IPS DF 4.7 (cell line): Measurements from ENCODE around the gene PLCB4.
"Not testable (repeated sequence)": the region's sequence is repeated elsewhere in the genome, so short reads cannot be mapped to it uniquely, and the experiment has no call there.

Experiments
- DNase-seq: peaks from one replicate; pipeline ENCODE4 v3.0.0-alpha.2; 2013; ENCODE audit warnings: low spot score; ENCODE audit errors: extremely low read depth

Gene PLCB4

DNA sequence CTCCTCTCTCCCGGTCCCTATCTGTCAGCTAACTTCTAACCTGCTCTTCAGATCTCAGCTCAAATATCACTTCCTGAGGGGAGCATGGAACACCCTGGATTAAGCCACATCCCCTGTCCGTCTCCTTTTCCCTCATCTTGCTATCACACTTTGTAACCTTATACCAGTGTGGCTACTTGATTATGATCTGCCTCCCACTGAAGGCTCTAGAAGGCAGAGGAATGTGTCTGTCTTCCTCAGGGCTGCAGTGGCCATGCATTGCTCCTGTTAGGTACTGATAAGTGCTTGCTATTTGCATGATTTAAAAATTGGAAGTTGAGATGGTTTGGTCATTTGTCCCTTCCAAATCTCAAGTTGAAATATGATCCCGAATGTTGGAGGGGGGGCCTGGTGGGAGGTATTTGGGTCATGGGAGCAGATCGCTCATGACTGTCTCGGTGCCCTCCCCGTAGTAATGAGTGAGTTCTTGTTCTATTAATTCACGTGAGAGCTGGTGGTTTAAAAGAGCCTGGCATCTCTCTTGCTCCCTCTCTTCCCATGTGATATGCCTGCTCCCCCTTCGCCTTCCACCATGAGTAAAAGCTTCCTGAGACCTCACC lies 71.4 kb downstream of the PLCB4 start:
- no peak for DNase-seq

DNA sequence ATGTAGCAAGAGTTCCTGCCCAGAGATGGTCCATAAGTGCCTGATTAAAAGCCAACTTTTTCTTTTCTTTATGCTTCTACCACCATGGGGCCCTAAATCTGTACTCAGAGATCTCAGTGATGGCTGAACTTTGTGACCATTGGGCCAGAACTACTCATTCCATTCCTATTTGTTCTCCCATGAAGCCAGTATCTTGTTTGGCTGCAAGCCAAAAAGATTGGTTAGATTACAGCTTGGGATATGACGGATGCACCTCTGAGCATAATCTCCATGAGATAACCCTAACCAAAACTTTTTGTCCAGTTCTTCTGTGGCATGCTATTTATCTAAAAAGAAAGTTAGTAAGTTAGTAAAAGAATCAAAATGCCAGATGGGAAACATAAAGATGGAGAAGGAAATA lies 72.2 kb downstream of the PLCB4 start:
- DNase-seq: no peak

DNA sequence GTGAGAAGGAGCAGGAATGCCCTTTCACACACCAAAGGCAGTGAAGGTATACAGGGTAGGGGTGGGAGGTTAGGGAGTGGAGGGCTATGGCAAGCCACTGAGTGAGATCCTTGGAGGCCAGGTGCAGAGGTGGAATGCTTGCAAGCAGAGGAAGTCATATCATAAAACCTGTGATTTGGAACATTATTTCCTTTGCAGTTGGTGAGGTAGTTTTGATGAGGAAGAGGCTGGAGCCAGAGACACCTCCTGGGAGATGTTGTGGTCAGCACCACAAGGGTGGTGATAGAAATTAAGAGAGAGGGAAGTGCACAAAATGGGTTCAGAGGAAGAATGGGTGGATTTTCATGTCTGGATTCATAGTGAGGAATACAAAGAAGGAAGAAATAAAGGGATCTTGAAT lies 73.0 kb downstream of the PLCB4 start:
- DNase-seq: no peak

DNA sequence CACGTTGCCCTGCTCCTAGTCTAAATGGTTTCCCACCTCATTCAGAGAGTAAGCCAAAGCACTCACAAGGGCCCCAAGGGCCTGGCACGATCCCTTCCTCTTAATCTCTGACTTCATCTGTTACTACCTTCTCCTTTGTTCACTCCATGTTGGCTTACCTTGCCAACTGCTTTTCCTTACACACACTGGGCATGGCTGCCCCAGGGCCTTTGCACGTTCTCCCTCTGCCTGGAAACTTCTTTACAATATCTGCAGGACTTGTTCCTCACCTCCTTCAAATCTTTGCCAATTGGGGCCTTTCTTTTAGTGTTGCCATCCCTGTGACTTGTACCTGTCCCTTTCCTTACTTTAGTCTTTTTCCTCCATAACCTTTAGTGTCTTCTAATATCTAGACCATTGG lies 73.9 kb downstream of the PLCB4 start:
- DNase-seq: no peak

DNA sequence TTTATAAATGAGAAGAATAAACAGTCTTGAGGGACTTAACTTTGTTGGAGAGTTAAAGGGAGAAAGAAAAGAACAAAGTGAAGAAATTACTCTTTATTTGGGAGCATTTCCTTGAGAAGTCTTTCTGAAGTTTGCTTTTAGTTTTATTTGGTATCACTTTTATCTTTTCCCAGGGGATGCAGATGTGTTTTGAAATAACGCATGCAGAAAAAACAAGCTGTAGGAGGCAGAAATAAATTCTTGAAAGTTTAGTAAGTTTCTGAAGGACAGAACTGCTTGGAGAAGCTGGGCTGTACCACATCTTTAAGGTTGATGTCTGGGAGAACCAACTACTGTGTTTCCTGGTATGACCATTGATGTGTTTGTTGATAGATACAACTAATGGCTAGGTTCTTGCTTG lies 75.0 kb downstream of the PLCB4 start:
- no peak for DNase-seq

DNA sequence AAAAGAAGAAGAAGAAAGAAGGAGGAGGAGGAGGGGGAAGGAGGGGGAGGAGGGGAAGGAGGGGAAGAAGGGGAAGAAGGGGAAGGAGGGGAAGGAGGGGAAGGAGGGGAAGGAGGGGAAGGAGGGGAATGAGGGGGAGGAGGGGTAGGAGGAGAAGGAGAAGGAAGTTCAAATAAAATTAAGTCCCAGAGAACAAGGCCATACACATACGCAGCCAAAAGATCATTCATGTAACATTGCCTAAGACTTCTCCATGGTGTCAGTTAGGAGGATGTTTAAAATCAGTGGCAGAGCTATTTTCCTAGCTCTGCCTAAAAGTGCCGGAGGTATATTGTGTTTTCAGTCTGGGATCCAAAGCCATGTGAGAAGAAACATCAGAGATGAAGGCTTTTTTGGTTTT lies 75.8 kb downstream of the PLCB4 start:
- no peak for DNase-seq

DNA sequence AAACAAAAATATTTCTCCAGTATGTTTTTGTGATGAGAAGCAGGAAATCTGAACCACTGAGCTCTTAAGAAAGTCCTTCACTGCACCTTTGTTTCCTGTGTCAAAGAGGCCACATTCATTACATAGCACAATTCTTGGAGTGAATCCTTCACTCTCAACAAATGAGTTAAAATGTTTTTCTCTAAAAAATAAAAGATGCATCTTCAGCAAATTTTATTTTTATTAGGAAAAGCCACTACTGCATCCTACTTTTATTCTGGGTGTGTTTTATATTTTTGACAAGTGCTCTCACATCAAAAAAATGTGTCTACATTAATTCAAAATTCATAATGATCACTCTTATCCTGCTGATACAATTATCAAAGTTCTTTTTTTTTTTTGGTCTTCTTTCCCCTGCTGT lies 76.3 kb downstream of the PLCB4 start:
- no peak for DNase-seq

DNA sequence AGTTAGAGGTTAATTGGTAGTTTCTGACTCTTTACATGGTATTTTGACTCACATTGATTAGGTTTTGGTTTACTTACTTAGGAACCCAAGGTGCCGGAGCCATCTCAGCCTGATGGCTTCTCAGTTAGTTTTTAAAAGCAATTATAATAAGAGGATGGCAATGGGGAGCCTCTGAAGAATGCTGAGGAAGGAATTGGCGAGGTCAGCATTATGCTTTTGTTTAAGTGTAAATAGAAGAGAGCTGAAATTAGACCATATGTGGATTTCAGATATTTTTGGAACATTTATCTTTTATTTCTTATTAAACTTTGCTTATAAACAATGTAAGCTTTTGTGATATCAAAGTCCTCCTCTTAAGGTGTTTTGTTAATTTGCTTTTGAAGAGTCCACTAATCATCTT lies 77.8 kb downstream of the PLCB4 start:
- no peak for DNase-seq

DNA sequence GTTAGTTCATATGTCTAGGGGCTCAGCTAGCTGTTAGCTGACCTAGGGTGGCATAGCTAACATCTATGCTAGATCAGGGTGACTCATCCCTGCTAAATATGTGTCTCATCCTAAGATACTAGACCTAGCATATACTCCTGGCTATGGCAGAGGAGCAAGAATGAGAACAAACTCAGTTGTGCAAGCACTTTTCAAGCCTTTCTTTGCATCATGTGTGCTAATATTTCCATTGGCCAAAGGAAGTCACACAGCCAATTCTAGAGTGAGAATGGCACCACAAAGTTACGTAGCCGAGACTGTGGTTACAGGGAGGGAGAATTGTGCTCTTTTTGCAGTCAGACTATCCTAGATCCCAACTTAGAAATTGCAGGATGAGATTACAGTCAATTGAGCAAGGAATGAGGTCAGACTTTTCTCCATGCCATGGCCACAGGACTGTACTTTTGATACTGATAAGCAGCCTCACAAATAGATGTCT lies 78.7 kb downstream of the PLCB4 start:
- no peak for DNase-seq

DNA sequence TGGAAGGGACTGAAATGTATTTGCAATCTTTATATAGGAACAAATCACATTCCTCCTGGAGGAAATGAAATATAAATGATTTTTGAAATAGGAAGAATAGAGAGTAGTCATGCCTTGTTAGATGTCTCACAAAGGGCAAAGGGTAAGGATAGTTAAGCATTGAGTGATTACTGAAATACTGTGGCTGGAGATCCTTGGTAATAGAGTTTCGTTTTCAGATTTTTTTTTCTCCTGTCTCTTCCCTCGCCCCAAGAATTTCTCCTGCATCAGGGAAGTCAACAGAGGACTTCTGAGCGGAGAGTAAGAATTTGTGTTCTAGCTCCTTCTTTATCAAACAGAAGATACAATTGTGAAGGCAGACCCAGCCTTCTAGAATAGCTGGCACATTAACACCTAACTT lies 79.4 kb downstream of the PLCB4 start:
- no peak for DNase-seq

DNA sequence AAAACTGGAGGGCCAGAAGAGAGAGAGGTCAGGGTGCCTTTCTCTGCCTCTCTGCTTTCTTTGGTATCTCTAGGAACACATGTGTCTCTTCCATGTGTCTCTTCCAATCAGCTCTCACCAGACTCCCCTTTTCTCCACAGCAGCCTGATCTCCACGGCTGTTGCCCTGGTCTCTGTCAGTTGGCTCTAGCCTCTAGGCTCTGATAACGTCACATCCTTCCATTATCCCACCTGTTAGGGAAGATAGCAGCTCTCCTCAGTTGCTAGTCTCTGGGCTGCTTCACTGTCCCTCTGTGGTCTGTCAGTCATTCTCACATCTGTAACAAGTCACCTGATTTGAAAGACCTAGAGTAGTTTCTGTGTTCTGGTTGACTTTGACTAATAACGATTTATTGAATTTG lies 80.2 kb downstream of the PLCB4 start:
- DNase-seq: no peak

DNA sequence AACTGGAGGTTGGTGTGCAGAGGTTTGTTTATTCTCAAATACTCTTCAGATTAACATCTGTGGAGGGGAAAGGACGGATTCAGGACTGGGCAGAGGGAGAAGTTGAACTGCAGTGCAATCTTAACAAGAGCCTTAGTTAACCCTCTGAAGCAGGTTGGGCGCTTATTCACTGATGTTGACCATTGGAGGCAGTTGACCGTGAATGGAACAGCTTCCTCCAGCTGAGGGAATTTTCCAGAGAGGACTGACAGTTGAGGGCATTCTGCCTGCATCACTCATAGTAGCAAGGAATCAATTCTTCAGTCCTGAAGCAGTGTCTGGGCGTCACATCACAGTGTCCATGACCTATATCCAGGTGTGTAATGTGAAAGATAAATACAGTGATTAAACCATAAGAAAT lies 80.9 kb downstream of the PLCB4 start:
- no peak for DNase-seq

DNA sequence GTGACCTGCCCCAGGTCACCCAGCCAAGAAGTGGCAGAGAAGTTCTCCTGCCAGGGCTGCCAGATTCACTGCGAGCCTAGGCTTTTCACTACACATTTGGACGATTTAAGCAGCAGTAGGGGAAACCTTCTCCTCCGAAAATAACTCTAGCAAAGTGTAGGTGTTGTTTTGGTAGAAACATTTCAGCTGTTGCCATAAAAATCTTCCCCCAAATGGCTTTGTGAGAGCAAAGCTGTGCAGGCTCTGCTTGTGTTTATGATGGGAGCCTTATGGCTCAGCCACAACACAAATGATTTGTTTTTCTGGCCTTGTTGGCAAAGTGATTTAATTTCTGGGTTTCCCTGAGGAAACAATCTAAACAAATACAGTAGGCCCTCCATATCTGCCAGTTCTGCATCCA lies 81.8 kb downstream of the PLCB4 start:
- no peak for DNase-seq

DNA sequence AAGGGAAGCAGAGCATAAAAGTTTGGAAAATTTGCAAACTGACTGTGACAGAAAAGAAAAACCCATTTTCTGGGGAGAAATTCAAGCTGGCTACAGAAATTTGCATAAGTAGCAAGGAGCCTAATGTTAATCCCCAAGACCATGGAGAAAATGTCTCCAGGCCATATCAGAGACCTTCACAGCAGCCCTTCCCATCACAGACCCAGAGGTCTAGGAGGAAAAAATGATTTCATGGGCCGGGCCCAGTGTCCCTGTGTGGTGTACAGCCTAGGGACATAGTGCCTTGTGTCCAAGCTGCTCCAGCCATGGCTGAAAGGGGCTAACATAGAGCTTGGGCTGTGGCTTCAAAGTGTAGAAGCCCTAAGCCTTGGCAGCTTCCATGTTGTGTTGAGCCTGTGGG lies 83.3 kb downstream of the PLCB4 start:
- not testable (repeated sequence) for DNase-seq

DNA sequence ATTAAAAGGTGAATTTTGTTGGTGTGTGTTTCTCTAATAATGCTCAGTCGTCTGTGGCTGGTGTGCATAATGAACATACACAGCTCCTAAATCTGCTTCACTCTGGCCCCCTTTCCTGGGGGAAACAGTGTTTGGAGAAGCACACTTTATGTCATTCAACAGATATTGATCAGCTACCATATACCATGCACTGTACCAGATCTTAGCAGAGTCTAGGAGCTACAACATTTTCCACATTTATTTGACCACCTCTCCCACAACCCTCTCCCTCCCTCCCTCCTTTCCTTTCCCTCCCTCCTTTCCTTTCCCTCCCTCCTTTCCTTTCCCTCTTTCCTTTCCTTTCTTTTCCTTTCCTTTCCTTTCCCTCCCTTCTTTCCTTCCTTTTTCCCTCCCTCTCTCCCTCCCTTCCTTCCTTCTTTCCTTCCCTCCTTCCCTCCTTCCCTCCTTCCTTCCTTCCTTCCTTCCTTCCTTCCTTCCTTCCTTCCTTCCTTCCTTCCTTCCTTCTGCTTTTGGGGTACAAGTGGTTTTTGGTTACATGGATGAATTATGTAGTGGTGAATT lies 85.7 kb downstream of the PLCB4 start:
- DNase-seq: no peak

DNA sequence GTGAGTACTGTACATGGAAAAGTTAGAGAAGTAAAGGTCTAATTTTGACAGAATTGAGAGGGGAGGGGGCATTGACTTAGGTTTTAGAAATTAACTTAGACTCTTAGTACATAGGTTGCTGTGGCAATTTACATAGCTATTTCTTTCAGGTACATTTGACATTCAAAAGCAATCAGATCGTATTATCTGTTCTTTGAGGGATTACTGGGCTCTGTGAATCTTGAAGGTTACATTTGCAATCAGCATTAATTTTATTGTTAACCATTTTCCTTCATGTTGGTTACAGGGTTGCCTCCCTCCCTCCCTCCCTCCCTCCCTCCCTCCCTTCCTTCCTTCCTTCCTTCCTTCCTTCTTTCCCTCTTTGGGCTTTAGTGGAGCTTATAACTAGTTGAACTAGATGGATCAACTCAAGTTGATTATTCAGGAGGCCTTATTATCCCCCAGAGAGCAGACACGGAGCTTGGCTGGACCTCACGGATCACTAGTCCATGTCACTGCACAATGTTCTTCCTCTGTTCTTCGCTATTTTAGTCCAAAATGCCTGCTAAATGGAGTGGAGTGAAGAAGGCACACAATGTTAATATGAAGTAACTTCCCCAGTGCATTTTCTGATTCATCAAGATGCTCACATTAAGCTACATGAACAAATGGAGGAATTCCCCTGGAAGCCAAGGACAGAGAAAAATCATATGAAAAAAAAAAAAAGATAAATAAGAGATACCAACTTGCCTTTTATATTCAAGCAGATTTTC lies 87.8 kb downstream of the PLCB4 start:
- no peak for DNase-seq

DNA sequence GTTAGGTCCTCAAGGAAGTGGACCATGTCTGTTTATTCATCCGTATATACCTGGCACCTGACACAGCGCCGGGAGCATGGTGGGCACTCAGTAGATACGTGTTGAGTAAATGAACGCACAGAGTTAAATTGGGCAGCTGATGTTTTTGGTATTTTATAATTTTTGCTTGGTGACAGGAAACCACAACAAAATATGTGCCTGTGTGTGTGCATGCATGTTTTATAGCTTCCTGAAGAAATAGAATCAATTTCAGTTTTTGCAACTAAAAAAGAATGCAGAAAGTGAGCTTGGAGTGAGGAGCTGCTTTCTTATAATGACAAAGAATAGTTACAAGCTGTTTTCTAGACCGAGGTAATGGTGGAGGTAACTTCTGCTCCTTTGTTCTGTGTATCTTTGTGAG lies 91.4 kb downstream of the PLCB4 start:
- no peak for DNase-seq

DNA sequence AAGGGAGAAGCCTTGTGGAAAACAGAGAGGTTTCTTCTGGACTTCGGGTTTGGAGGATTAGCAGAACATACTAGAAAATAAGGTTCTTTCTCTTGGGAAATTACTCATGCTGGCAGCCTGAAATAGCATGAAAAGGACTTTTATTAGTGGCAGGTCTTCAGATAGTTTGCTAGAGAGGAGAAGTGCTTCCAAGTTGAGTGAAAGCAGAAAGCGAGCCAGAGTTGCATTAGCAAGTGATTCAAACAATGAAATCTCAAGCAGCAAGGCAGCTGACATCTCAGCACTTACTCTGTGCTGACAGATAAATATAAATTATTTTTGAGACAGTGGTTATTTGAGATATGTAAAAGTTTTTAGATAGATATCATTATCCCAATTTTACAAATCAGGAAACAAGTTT lies 91.9 kb downstream of the PLCB4 start:
- no peak for DNase-seq

DNA sequence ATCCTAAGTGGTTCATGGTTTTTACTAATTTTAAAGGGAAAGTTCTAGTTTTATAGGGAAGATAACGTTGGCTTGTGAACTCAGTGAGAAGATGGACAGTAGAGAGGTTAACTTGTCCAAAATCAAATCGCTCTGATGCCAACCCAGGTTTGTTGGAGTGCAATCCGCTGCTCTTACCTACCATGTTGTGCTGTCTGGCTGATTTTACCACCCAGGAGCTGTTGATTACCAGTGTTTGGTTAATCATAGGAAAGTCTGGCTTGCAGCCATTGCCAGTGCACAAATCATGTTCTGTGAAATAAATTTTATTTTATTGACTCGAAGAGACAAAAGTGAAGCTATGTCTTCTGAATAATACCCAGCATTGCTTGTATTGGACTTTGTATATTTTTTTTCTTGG lies 92.4 kb downstream of the PLCB4 start:
- DNase-seq: no peak

DNA sequence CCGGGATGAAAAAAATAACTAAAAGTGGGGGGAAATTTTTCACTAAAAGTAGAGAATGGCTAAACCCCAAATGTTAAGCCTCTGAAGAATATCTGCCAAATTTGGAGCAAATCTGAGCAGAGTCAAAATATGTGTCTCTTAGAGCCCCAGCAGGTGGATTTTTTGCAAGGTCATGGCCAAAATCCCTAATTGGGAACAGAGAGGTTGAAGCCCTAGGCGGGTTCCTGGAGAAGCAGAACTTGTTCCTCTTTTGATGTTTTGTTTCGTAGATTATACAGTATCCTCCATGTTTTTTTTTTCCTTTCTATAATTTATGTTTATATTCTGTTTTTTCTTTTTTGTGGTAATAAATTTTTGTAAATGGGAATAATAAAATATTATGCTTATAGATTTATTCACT lies 94.4 kb downstream of the PLCB4 start:
- no peak for DNase-seq

DNA sequence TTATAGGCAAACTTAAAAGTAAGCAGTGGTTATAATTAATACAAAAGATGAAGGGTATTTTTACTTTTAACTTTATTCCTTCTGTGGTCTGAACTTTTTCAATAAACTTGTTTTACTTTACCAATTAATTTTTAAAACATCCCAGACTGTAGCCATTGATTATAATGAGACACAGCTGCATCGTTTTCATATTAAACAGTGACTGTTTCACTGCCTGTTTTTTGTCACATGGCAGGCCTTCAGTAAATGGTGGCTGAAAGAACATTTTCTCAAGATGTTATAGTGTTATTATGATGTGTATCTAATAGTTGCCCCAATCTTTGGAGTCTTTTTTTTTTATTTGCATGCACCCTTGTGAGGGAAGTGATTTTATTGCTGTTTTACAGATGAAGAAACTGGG lies 95.1 kb downstream of the PLCB4 start:
- DNase-seq: no peak

DNA sequence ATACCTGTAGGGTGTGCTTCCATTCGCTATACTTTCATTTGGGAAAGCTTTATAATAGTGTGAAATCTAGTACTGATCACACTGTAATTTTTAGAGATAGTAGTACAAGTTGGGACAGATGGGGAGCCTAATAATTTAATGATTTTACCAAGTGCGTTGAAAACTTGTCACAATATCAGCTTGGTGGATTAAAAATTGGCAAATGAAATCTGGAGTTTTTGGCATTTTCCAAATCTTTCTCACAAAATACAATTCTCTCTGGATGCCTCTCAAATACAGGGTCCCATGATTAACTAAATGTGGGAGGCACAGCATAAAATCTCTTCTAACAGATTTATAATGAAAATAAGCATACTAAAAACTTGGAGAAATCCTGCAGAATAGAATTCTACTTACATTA lies 96.4 kb downstream of the PLCB4 start:
- DNase-seq: no peak

DNA sequence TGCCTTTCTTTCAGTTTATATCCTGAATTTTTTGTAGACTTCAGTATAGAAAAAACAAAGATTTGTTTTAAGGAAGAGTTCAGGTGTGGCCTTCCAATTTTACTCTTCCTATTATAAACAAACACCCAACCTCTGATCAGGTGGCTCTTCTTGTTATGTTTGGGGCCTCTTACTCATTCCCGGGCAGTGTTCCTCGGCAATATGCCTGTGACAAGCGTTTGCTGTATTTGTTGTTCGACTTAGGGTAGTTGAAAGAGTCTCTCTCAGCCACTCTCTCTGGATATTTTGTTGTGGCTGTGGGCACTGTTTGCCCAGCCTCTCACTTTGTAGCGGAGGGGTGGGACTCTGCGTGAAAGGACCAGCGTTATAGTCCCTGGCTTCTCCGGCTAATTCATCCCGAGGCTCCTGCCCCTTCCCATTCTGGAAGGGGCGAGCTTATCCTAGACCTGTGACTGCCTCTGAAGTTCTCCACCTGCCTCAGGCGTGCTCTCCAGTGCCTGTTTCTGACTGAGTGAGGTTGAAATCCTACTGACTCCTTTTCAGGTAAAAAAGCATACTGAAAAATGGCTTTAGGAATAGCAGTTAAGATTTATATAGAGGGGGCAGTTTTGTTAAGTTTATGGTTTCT lies 97.4 kb downstream of the PLCB4 start:
- no peak for DNase-seq
